HepG2 (cell line): ENCODE results near the gene RAD54L. TPM values are rescaled to one million over a fixed set of nuclear protein-coding genes. Genes with fewer than 3 reads are reported as not detected.
A peak's percentile ranks its signal among the peaks of the same experiment; 100 is the strongest.

Experiments
- ATAC-seq: fragments of 200-7000 bp; cut with Tn5 transposase; 3 replicates; pipeline ENCODE4 v1.9.1; 2020; ENCODE audit warnings: mild to moderate bottlenecking, moderate library complexity
- BruUV-seq: library from RNA; stranded (reverse); fragments of 400-500 nt; replicated peaks from 2 replicates; lab custom pipeline; 2021; lab: Mats Ljungman, UMichigan
- CTCF ChIA-PET: fragments of 300-600 bp; formaldehyde crosslinking; extraction: SDS; loops from one replicate; lab custom pipeline; 2021; ENCODE audit warnings: low total read pairs, inconsistent platforms, low intra/inter-chr PET ratio; lab: Yijun Ruan, JAX
- POLR2A ChIA-PET: fragments of 350-600 bp; sonication (Branson Sonifier 250); formaldehyde crosslinking; loops from one replicate; lab custom pipeline; 2020; ENCODE audit warnings: antibody characterized with exemption, inconsistent platforms; lab: Yijun Ruan, JAX
- DNase-seq: peaks from one replicate; pipeline ENCODE4 v3.0.0-alpha.2; 2015; ENCODE audit warnings: low spot score
- FAIRE-seq: peaks from 3 replicates; lab custom pipeline; 2011; peaks lifted over from hg19 to GRCh38; lab: Jason Lieb, UNC
- H2AFZ ChIP-seq: one replicate; pipeline ENCODE4 v1.6.1; 2011; ENCODE audit warnings: low read length, inconsistent platforms
- H3K27ac ChIP-seq: fragments of 300-600 bp; 3 replicates; pipeline ENCODE4 v1.8.0; 2011; ENCODE audit warnings: mixed run types, mild to moderate bottlenecking, mixed read lengths, low read length, inconsistent platforms; ENCODE audit not compliant: insufficient read depth; ENCODE audit errors: extremely low read length
- H3K27me3 ChIP-seq, 2 experiments: fragments of 200-600 bp in 1 of 2; 2 replicates in 1 of 2; 3 replicates in 1 of 2; pipeline versions ENCODE4 v1.6.0 to v1.8.0; 2011; ENCODE audit warnings: low read length in 2 of 2, mild to moderate bottlenecking in 2 of 2, moderate library complexity in 2 of 2, inconsistent platforms in 1 of 2; ENCODE audit not compliant: insufficient read depth in 2 of 2, control insufficient read depth in 1 of 2
- H3K36me3 ChIP-seq, 2 experiments: fragments of 200-600 bp in 1 of 2; replicated peaks in 1 of 2; 2 replicates in 1 of 2; 3 replicates in 1 of 2; pipeline versions ENCODE4 v1.5.1 to v1.8.0; 2011; ENCODE audit warnings: low read length in 2 of 2, inconsistent platforms in 1 of 2; ENCODE audit not compliant: insufficient read depth in 2 of 2, control insufficient read depth in 1 of 2
- H3K4me1 ChIP-seq: 2 replicates; pipeline ENCODE4 v1.5.1; 2012; ENCODE audit warnings: low read length, inconsistent platforms; ENCODE audit not compliant: insufficient read depth
- H3K4me2 ChIP-seq: 2 replicates; pipeline ENCODE4 v1.6.0; 2011; ENCODE audit warnings: low read depth, low read length, inconsistent platforms
- H3K4me3 ChIP-seq, 3 experiments: fragments of 200-600 bp in 1 of 3; sonication (generic), shearing (Covaris generic) in 1 of 3; replicated peaks in 1 of 3; 2 replicates each; pipeline ENCODE4 v1.5.1; 2011 to 2016; ENCODE audit warnings: low read length in 3 of 3, inconsistent platforms in 2 of 3, low read depth in 2 of 3, mild to moderate bottlenecking in 2 of 3, control low read depth in 1 of 3, mixed read lengths in 1 of 3; ENCODE audit not compliant: insufficient read depth in 1 of 3
- H3K79me2 ChIP-seq: one replicate; pipeline ENCODE4 v1.6.1; 2011; ENCODE audit warnings: low read length, inconsistent platforms; ENCODE audit not compliant: insufficient read depth
- H3K9ac ChIP-seq: 2 replicates; pipeline ENCODE4 v1.6.0; 2011; ENCODE audit warnings: mild to moderate bottlenecking, low read depth, low read length, inconsistent platforms; ENCODE audit not compliant: insufficient read depth
- H3K9me3 ChIP-seq: 2 replicates; pipeline ENCODE4 v1.5.1; 2012; ENCODE audit warnings: mild to moderate bottlenecking, low read length
- H4K20me1 ChIP-seq: 2 replicates; pipeline ENCODE4 v1.6.0; 2011; ENCODE audit warnings: inconsistent platforms, mild to moderate bottlenecking, low read length, moderate library complexity; ENCODE audit not compliant: insufficient read depth
- ELF4 ChIP-seq: sonication (generic); formaldehyde crosslinking; IDR thresholded peaks from 2 replicates; pipeline ENCODE4 v1.5.0; 2020; ENCODE audit warnings: missing genetic modification reagents, mild to moderate bottlenecking, moderate library complexity, borderline replicate concordance
- HDAC2 ChIP-seq: sonication (generic); formaldehyde crosslinking; IDR thresholded peaks from 2 replicates; pipeline ENCODE4 v1.4.0; 2020; ENCODE audit warnings: missing genetic modification reagents
- KLF6 ChIP-seq: IDR thresholded peaks from 2 replicates; pipeline ENCODE4 v1.8.0; 2016; ENCODE audit warnings: missing biosample characterization, missing genetic modification reagents
- MED1 ChIP-seq: sonication (generic); formaldehyde crosslinking; IDR thresholded peaks from 2 replicates; pipeline ENCODE4 v1.4.0; 2020; ENCODE audit warnings: missing genetic modification reagents
- SRSF9 ChIP-seq: fragments of 200-400 bp; formaldehyde crosslinking; IDR thresholded peaks from 2 replicates; pipeline ENCODE4 v1.6.1; 2018; ENCODE audit warnings: borderline replicate concordance, mild to moderate bottlenecking, low read depth, low read length; ENCODE audit not compliant: insufficient read depth, poor library complexity, severe bottlenecking
- ZNF350 ChIP-seq: sonication (generic); formaldehyde crosslinking; IDR thresholded peaks from 2 replicates; pipeline ENCODE4 v1.4.0; 2020; ENCODE audit warnings: mild to moderate bottlenecking, low read depth, missing genetic modification reagents, borderline replicate concordance
- WGBS: methylation state at CpG from one replicate; pipeline ENCODE4 v1.1.6; 2017; ENCODE audit warnings: low lambda C conversion rate; 5-methylcytosine and 5-hydroxymethylcytosine counted together
- in situ Hi-C: cut with HindIII; loops from 2 replicates; pipeline ENCODE4 v1.10.0; 2017; ENCODE audit warnings: low pct_unique_long_range_greater_than_20kb; ENCODE audit not compliant: extremely low pct_ligation_motif_present
- intact Hi-C: fragments of 100-400 bp; cut with micrococcal nuclease; formaldehyde crosslinking; loops from one replicate; pipeline ENCODE4 v1.10.0; 2022; ENCODE audit not compliant: unreplicated experiment
- polyA plus RNA-seq, 8 experiments: library from polyadenylated mRNA; depleted of rRNA in 3 of 8; stranded (reverse) in 7 of 8; unstranded in 1 of 8; fragments of >200 nt; fragmentation: Illumina TruSeq in 4 of 8; extraction: Trizol in 4 of 8; gene quantifications; 2 replicates each; pipeline versions ENCODE4 v1.2.1 to v1.2.3, GENCODE V29; 2011 to 2016; ENCODE audit warnings: low read depth in 4 of 8, missing spikeins in 1 of 8, mixed read lengths in 1 of 8; ENCODE audit not compliant: insufficient read depth in 1 of 8
- total RNA-seq, 5 experiments: library from RNA; depleted of rRNA; stranded (reverse); fragments of >200 nt; fragmentation: Illumina TruSeq; extraction: Trizol; gene quantifications; 2 replicates each; pipeline ENCODE4 v1.2.3, GENCODE V29; 2016; ENCODE audit warnings: low read depth in 1 of 5
- TF ChIP-seq, protein P1 (sequence below): sonication (generic); formaldehyde crosslinking; IDR thresholded peaks from 2 replicates; pipeline ENCODE4 v1.4.0; 2020; ENCODE audit warnings: missing genetic modification reagents
- TF ChIP-seq, protein P2 (sequence below): sonication (generic); formaldehyde crosslinking; IDR thresholded peaks from 2 replicates; pipeline ENCODE4 v1.5.0; 2020; ENCODE audit warnings: mild to moderate bottlenecking, missing genetic modification reagents, moderate library complexity
- TF ChIP-seq, protein P3 (sequence below): sonication (generic); formaldehyde crosslinking; conservative IDR thresholded peaks from 2 replicates; pipeline ENCODE4 v1.5.0; 2020; ENCODE audit warnings: missing genetic modification reagents
- TF ChIP-seq, protein P4 (sequence below): sonication (generic); formaldehyde crosslinking; IDR thresholded peaks from 2 replicates; pipeline ENCODE4 v1.5.1; 2020; ENCODE audit warnings: mild to moderate bottlenecking, missing genetic modification reagents, moderate library complexity

The RAD54L gene
- total and polyA plus RNA-seq, 2 of the 13 experiments (the other 11 are each of a cell fraction or from before 2014, with no cell fraction given): 10.2 to 30.0 TPM

DNA sequence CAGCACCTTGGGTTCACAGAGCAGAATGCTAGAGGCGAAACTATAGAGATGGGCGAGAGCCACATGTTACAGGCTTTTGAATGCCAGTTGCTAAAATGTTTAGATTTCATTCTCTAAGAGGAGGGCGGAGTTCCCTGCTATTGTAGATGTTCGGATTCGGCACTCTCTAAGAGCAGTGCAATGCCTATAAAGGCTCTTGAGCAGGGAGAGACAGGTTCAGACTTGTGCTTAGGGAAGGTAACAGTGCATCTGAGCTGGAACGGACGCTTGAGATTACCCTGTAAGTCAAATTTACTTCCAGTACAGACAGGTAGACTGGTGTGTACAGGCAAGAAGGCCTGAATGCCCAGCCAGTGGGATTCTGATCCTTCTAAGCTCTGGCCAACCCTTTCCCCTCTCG is 29.1 kb upstream of the RAD54L start (continued):
- no peak for TF ChIP-seq ZNF350 (CRISPR knock-in tag)
- no peak for TF ChIP-seq KLF6
- no peak for TF ChIP-seq ELF4
- no peak for TF ChIP-seq SRSF9

DNA sequence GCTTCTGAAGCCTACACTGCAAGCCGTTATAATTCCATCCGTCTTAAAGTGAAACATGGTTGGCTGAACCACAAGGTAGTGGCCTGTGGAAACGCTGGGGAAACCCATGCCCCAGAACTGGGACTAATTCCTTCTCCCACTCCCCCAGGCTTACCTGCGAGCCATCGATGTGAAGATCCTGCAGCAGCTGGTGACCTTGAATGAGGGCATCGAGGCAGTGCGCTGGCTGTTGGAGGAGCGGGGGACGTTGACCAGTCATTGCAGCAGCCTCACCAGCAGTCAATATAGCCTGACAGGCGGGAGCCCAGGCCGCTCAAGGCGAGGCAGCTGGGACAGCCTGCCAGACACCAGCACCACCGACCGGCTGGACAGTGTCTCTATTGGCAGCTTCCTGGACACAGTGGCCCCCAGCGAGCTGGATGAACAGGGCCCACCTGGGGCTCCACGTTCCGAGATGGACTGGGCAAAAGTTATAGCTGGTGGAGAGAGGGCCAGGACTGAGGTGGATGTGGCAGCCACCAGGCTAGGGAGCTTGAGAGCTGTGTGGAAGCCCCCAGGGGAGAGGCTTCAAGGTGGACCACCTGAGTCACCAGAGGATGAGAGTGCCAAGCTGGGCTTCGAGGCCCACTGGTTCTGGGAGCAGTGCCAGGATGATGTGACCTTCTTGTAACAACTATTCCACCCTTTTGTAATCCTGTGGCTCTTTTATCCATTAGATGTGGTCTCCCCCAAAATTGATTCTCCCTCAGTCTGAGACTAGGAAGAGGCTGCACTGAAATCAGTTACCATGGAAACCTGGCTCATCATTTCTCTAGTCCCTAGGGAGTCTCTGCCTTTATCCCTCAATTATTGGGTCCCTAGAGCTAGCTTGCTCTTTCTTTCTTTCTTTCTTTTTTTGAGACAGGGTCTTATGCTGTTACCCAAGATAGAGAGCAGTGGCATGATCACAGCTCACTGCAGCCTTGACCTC is 27.7 kb upstream of the RAD54L start:
- ChIA-PET POLR2A (interaction anchor here (0.9 to 1.4 kb wide), 2 partner anchors 21 to 27 kb away, joined by 3 to 4 read pairs; no protein-coding TSS in a partner anchor), CTCF (no interaction called here)
- intact Hi-C loops: no loop called here
- Histone ChIP-seq H3K79me2 (no peaks in the 10 kb centered on the region), H2AFZ (no peak overlapping the region), H3K4me1 (peaks cover 51% of the 10 kb centered on the region), H3K4me3 (0 out of 6 replicates have a peak overlapping the region, but pooled peaks of 1 of the 3 experiments have one; percentile 13), H3K27ac (no peak overlapping the region), H4K20me1 (no peaks in the 10 kb centered on the region), H3K9me3 (no peaks in the 10 kb centered on the region), H3K27me3 (no peaks in the 10 kb centered on the region), H3K9ac (no peak overlapping the region), H3K36me3 (no peaks in the 10 kb centered on the region), H3K4me2 (peak overlapping the region; percentile 56)
- FAIRE-seq (no peak), DNase-seq (no peak), ATAC-seq (peak; percentile 51)
- in situ Hi-C loops: loop anchor here (5.0 kb wide), 2 partner anchors 38 to 183 kb away; no protein-coding TSS in a partner anchor
- 48% methylated on average over 6 of the region's 18 CpGs for WGBS
- no TSS peak for BruUV-seq
- TF ChIP-seq, protein P1, sequence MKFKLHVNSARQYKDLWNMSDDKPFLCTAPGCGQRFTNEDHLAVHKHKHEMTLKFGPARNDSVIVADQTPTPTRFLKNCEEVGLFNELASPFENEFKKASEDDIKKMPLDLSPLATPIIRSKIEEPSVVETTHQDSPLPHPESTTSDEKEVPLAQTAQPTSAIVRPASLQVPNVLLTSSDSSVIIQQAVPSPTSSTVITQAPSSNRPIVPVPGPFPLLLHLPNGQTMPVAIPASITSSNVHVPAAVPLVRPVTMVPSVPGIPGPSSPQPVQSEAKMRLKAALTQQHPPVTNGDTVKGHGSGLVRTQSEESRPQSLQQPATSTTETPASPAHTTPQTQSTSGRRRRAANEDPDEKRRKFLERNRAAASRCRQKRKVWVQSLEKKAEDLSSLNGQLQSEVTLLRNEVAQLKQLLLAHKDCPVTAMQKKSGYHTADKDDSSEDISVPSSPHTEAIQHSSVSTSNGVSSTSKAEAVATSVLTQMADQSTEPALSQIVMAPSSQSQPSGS (CRISPR knock-in tag): no peak
- TF ChIP-seq HDAC2 (CRISPR knock-in tag) (no peak), MED1 (no peak)
- TF ChIP-seq, protein P2, sequence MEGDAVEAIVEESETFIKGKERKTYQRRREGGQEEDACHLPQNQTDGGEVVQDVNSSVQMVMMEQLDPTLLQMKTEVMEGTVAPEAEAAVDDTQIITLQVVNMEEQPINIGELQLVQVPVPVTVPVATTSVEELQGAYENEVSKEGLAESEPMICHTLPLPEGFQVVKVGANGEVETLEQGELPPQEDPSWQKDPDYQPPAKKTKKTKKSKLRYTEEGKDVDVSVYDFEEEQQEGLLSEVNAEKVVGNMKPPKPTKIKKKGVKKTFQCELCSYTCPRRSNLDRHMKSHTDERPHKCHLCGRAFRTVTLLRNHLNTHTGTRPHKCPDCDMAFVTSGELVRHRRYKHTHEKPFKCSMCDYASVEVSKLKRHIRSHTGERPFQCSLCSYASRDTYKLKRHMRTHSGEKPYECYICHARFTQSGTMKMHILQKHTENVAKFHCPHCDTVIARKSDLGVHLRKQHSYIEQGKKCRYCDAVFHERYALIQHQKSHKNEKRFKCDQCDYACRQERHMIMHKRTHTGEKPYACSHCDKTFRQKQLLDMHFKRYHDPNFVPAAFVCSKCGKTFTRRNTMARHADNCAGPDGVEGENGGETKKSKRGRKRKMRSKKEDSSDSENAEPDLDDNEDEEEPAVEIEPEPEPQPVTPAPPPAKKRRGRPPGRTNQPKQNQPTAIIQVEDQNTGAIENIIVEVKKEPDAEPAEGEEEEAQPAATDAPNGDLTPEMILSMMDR (CRISPR knock-in tag): 0 out of 2 replicates have a peak, but pooled peaks have one; percentile 13
- TF ChIP-seq, protein P3, sequence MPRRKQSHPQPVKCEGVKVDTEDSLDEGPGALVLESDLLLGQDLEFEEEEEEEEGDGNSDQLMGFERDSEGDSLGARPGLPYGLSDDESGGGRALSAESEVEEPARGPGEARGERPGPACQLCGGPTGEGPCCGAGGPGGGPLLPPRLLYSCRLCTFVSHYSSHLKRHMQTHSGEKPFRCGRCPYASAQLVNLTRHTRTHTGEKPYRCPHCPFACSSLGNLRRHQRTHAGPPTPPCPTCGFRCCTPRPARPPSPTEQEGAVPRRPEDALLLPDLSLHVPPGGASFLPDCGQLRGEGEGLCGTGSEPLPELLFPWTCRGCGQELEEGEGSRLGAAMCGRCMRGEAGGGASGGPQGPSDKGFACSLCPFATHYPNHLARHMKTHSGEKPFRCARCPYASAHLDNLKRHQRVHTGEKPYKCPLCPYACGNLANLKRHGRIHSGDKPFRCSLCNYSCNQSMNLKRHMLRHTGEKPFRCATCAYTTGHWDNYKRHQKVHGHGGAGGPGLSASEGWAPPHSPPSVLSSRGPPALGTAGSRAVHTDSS (CRISPR knock-in tag): no peak
- TF ChIP-seq, protein P4, sequence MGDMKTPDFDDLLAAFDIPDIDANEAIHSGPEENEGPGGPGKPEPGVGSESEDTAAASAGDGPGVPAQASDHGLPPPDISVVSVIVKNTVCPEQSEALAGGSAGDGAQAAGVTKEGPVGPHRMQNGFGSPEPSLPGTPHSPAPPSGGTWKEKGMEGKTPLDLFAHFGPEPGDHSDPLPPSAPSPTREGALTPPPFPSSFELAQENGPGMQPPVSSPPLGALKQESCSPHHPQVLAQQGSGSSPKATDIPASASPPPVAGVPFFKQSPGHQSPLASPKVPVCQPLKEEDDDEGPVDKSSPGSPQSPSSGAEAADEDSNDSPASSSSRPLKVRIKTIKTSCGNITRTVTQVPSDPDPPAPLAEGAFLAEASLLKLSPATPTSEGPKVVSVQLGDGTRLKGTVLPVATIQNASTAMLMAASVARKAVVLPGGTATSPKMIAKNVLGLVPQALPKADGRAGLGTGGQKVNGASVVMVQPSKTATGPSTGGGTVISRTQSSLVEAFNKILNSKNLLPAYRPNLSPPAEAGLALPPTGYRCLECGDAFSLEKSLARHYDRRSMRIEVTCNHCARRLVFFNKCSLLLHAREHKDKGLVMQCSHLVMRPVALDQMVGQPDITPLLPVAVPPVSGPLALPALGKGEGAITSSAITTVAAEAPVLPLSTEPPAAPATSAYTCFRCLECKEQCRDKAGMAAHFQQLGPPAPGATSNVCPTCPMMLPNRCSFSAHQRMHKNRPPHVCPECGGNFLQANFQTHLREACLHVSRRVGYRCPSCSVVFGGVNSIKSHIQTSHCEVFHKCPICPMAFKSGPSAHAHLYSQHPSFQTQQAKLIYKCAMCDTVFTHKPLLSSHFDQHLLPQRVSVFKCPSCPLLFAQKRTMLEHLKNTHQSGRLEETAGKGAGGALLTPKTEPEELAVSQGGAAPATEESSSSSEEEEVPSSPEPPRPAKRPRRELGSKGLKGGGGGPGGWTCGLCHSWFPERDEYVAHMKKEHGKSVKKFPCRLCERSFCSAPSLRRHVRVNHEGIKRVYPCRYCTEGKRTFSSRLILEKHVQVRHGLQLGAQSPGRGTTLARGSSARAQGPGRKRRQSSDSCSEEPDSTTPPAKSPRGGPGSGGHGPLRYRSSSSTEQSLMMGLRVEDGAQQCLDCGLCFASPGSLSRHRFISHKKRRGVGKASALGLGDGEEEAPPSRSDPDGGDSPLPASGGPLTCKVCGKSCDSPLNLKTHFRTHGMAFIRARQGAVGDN: peak; percentile 43; the same call in 1 of the 2 replicates
